ENCODE results near the gene EYS.

DNA sequence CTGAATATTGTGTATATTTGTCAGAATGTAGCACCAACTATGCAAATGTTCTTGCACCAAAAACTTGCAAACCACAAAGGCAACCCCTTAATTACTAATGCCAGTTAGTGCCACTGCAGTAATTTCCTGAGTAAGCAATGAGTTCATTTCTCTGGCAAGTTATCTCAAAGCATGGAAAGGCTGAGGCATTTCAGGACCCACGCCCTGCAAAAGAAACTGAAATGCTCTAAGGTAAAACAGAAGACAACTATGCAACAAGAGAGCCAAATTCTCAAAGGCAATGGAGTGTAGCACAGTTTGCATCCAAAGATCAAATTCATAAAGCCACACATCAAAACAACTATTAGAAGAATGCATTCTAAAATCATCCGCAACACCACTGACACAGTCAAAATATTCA, 994.4 kb downstream of the EYS start:
- TF ChIP-seq, protein P1, sequence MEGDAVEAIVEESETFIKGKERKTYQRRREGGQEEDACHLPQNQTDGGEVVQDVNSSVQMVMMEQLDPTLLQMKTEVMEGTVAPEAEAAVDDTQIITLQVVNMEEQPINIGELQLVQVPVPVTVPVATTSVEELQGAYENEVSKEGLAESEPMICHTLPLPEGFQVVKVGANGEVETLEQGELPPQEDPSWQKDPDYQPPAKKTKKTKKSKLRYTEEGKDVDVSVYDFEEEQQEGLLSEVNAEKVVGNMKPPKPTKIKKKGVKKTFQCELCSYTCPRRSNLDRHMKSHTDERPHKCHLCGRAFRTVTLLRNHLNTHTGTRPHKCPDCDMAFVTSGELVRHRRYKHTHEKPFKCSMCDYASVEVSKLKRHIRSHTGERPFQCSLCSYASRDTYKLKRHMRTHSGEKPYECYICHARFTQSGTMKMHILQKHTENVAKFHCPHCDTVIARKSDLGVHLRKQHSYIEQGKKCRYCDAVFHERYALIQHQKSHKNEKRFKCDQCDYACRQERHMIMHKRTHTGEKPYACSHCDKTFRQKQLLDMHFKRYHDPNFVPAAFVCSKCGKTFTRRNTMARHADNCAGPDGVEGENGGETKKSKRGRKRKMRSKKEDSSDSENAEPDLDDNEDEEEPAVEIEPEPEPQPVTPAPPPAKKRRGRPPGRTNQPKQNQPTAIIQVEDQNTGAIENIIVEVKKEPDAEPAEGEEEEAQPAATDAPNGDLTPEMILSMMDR (IDR thresholded peaks at IDR 0.05; ENCODE audit: control extremely low read depth in 1 of 3, insufficient read depth in 1 of 3, low read depth in 1 of 3, low read length in 3 of 3) = no peak
- TF ChIP-seq POLR2A (IDR thresholded peaks at IDR 0.05; ENCODE audit: control extremely low read depth in 1 of 2, low read depth in 2 of 2, low read length in 2 of 2) (no peak), EP300 (IDR thresholded peaks at IDR 0.05; ENCODE audit: borderline replicate concordance in 1 of 2, low read depth in 2 of 2, low read length in 2 of 2) (no peak)

Data from H1 (cell line).